HepG2 (cell line): ENCODE measurements around the gene NECAB2. TPM values are rescaled to one million over a fixed set of nuclear protein-coding genes. Genes with fewer than 3 reads are reported as not detected.

Experiments
- ARNTL ChIP-seq: sonication (generic); formaldehyde crosslinking; IDR thresholded peaks from 2 replicates; pipeline ENCODE4 v1.4.0; 2020; ENCODE audit warnings: mild to moderate bottlenecking, missing genetic modification reagents
- FOXA3 ChIP-seq: IDR thresholded peaks from 2 replicates; pipeline ENCODE4 v1.6.1; 2016; ENCODE audit warnings: missing genetic modification reagents, missing compliant biosample characterization
- HES4 ChIP-seq: sonication (generic); formaldehyde crosslinking; IDR thresholded peaks from 2 replicates; pipeline ENCODE4 v1.9.0; 2021; ENCODE audit warnings: mild to moderate bottlenecking, missing genetic modification reagents, borderline replicate concordance
- HMG20B ChIP-seq: conservative IDR thresholded peaks from 2 replicates; pipeline ENCODE4 v1.6.1; 2016; ENCODE audit warnings: missing genetic modification reagents, missing compliant biosample characterization
- HNRNPLL ChIP-seq: fragments of 200-400 bp; formaldehyde crosslinking; IDR thresholded peaks from 2 replicates; pipeline ENCODE4 v1.6.1; 2017; ENCODE audit warnings: mild to moderate bottlenecking, low read depth, low read length; ENCODE audit not compliant: poor library complexity, severe bottlenecking
- KDM2A ChIP-seq: sonication (generic); formaldehyde crosslinking; IDR thresholded peaks from 2 replicates; pipeline ENCODE4 v1.4.0; 2020; ENCODE audit warnings: low read depth, missing genetic modification reagents, borderline replicate concordance
- MZF1 ChIP-seq: sonication (generic); formaldehyde crosslinking; IDR thresholded peaks from 2 replicates; pipeline ENCODE4 v1.8.1; 2023; ENCODE audit warnings: mild to moderate bottlenecking, missing genetic modification reagents, borderline replicate concordance
- RARA ChIP-seq: IDR thresholded peaks from 2 replicates; pipeline ENCODE4 v1.6.1; 2016; ENCODE audit warnings: missing genetic modification reagents, missing compliant biosample characterization
- ZNF124 ChIP-seq: sonication (generic); formaldehyde crosslinking; IDR thresholded peaks from 2 replicates; pipeline ENCODE4 v1.4.0; 2020; ENCODE audit warnings: missing genetic modification reagents
- ZNF709 ChIP-seq: sonication (generic); formaldehyde crosslinking; IDR thresholded peaks from 2 replicates; pipeline ENCODE4 v1.5.0; 2020; ENCODE audit warnings: mild to moderate bottlenecking, missing genetic modification reagents
- polyA plus RNA-seq, 8 experiments: library from polyadenylated mRNA; depleted of rRNA in 3 of 8; stranded (reverse) in 7 of 8; unstranded in 1 of 8; fragments of >200 nt; fragmentation: Illumina TruSeq in 4 of 8; extraction: Trizol in 4 of 8; gene quantifications; 2 replicates each; pipeline versions ENCODE4 v1.2.1 to v1.2.3, GENCODE V29; 2011 to 2016; ENCODE audit warnings: low read depth in 4 of 8, missing spikeins in 1 of 8, mixed read lengths in 1 of 8; ENCODE audit not compliant: insufficient read depth in 1 of 8
- total RNA-seq, 5 experiments: library from RNA; depleted of rRNA; stranded (reverse); fragments of >200 nt; fragmentation: Illumina TruSeq; extraction: Trizol; gene quantifications; 2 replicates each; pipeline ENCODE4 v1.2.3, GENCODE V29; 2016; ENCODE audit warnings: low read depth in 1 of 5
- TF ChIP-seq, protein P1 (sequence below): sonication (generic); formaldehyde crosslinking; IDR thresholded peaks from 2 replicates; pipeline ENCODE4 v1.9.0; 2022; ENCODE audit warnings: missing genetic modification reagents, mild to moderate bottlenecking, borderline replicate concordance
- TF ChIP-seq, protein P2 (sequence below): sonication (generic); formaldehyde crosslinking; IDR thresholded peaks from 2 replicates; pipeline ENCODE4 v1.8.0; 2023; ENCODE audit warnings: mild to moderate bottlenecking, missing genetic modification reagents
- TF ChIP-seq, protein P3 (sequence below), 2 experiments: sonication (generic) in 1 of 2; formaldehyde crosslinking in 1 of 2; IDR thresholded peaks; 2 replicates each; pipeline versions ENCODE4 v1.4.0 to v1.6.1; 2018 to 2020; ENCODE audit warnings: missing genetic modification reagents in 2 of 2, borderline replicate concordance in 1 of 2, low read depth in 1 of 2, mild to moderate bottlenecking in 1 of 2, missing biosample characterization in 1 of 2
- TF ChIP-seq, protein P4 (sequence below): IDR thresholded peaks from 2 replicates; pipeline ENCODE4 v1.6.1; 2012; ENCODE audit warnings: low read depth, low read length, improper control_type of control experiment
- TF ChIP-seq, protein P5 (sequence below): IDR thresholded peaks from 2 replicates; pipeline ENCODE4 v1.6.1; 2016; ENCODE audit warnings: missing compliant biosample characterization, missing genetic modification reagents, borderline replicate concordance
- TF ChIP-seq, protein P6 (sequence below): sonication (generic); formaldehyde crosslinking; IDR thresholded peaks from 2 replicates; pipeline ENCODE4 v1.4.0; 2020; ENCODE audit warnings: missing genetic modification reagents, low read depth, mild to moderate bottlenecking, borderline replicate concordance

The NECAB2 gene
- total and polyA plus RNA-seq, 2 of the 13 experiments (the other 11 are each of a cell fraction or from before 2014, with no cell fraction given), result 0.21 to 0.49 TPM

DNA sequence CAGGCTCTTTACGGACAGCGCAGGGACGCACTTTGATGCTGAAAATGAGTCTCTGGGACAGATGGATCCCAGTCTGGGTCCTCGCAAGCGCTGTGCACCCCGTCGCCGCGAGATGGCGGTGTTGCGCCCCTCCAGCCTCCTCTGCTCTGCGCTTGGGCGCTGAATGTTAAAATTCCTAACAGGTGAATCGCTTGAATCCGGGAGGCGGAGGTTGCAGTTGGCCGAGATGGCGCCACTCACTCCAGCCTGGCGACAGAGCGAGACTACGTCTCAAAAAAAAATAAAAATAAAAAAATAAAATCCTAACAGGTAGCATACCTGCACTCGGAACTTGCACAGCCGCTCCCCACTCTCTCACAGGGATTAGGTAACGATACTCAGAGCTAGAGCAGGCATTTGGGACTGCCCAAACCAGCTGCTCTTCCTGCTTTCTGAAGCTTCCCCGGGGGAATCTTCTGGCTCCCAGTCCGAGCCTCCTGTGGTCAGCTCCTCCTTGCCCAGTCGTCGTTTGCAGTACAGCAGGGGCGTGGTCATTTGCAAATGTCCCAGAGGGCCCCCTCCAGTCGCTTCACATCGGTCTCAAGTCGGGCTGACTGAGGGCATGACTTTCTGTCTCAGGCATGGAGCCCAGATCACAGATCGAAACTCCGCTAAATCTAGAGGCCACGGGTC, 41.2 kb upstream of the NECAB2 start (continued):
- TF ChIP-seq, protein P1, sequence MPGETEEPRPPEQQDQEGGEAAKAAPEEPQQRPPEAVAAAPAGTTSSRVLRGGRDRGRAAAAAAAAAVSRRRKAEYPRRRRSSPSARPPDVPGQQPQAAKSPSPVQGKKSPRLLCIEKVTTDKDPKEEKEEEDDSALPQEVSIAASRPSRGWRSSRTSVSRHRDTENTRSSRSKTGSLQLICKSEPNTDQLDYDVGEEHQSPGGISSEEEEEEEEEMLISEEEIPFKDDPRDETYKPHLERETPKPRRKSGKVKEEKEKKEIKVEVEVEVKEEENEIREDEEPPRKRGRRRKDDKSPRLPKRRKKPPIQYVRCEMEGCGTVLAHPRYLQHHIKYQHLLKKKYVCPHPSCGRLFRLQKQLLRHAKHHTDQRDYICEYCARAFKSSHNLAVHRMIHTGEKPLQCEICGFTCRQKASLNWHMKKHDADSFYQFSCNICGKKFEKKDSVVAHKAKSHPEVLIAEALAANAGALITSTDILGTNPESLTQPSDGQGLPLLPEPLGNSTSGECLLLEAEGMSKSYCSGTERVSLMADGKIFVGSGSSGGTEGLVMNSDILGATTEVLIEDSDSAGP (CRISPR knock-in tag), result peak; percentile 84
- TF ChIP-seq KDM2A (CRISPR knock-in tag), result peak; percentile 94
- peak; percentile 32 for TF ChIP-seq HNRNPLL
- TF ChIP-seq, protein P2, sequence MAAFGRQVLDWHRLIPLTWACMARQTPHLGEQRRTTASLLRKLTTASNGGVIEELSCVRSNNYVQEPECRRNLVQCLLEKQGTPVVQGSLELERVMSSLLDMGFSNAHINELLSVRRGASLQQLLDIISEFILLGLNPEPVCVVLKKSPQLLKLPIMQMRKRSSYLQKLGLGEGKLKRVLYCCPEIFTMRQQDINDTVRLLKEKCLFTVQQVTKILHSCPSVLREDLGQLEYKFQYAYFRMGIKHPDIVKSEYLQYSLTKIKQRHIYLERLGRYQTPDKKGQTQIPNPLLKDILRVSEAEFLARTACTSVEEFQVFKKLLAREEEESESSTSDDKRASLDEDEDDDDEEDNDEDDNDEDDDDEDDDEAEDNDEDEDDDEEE (CRISPR knock-in tag), result peak; percentile 77; the same call in 1 of the 2 replicates
- TF ChIP-seq, protein P3, sequence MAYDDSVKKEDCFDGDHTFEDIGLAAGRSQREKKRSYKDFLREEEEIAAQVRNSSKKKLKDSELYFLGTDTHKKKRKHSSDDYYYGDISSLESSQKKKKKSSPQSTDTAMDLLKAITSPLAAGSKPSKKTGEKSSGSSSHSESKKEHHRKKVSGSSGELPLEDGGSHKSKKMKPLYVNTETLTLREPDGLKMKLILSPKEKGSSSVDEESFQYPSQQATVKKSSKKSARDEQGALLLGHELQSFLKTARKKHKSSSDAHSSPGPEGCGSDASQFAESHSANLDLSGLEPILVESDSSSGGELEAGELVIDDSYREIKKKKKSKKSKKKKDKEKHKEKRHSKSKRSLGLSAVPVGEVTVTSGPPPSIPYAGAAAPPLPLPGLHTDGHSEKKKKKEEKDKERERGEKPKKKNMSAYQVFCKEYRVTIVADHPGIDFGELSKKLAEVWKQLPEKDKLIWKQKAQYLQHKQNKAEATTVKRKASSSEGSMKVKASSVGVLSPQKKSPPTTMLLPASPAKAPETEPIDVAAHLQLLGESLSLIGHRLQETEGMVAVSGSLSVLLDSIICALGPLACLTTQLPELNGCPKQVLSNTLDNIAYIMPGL (CRISPR knock-in tag; IDR thresholded peaks at IDR 0.05; ENCODE audit: borderline replicate concordance in 1 of 2, low read depth in 1 of 2), result peak; percentile 74 to 87; a peak in 2 of 4 replicates
- peak; percentile 37; the same call in 1 of the 2 replicates for TF ChIP-seq ZNF709
- TF ChIP-seq FOXA3, result peak; percentile 41; the same call in 1 of the 2 replicates
- TF ChIP-seq ARNTL (CRISPR knock-in tag), result no peak
- no peak for TF ChIP-seq HMG20B (CRISPR knock-in tag)
- 0 out of 2 replicates have a peak, but pooled peaks have one; percentile 48 for TF ChIP-seq ZNF124 (CRISPR knock-in tag)
- TF ChIP-seq RARA (CRISPR knock-in tag), result 0 out of 2 replicates have a peak, but pooled peaks have one; percentile 34
- 0 out of 2 replicates have a peak, but pooled peaks have one; percentile 70 for TF ChIP-seq HES4 (CRISPR knock-in tag)
- TF ChIP-seq, protein P4, sequence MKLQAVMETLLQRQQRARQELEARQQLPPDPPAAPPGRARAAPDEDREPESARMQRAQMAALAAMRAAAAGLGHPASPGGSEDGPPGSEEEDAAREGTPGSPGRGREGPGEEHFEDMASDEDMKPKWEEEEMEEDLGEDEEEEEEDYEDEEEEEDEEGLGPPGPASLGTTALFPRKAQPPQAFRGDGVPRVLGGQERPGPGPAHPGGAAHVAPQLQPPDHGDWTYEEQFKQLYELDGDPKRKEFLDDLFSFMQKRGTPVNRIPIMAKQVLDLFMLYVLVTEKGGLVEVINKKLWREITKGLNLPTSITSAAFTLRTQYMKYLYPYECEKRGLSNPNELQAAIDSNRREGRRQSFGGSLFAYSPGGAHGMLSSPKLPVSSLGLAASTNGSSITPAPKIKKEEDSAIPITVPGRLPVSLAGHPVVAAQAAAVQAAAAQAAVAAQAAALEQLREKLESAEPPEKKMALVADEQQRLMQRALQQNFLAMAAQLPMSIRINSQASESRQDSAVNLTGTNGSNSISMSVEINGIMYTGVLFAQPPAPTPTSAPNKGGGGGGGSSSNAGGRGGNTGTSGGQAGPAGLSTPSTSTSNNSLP, result peak; percentile 49; the same call in 1 of the 2 replicates
- TF ChIP-seq, protein P5, sequence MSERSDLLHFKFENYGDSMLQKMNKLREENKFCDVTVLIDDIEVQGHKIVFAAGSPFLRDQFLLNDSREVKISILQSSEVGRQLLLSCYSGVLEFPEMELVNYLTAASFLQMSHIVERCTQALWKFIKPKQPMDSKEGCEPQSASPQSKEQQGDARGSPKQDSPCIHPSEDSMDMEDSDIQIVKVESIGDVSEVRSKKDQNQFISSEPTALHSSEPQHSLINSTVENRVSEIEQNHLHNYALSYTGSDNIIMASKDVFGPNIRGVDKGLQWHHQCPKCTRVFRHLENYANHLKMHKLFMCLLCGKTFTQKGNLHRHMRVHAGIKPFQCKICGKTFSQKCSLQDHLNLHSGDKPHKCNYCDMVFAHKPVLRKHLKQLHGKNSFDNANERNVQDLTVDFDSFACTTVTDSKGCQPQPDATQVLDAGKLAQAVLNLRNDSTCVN (CRISPR knock-in tag), result no peak
- TF ChIP-seq MZF1 (CRISPR knock-in tag), result no peak
- TF ChIP-seq, protein P6, sequence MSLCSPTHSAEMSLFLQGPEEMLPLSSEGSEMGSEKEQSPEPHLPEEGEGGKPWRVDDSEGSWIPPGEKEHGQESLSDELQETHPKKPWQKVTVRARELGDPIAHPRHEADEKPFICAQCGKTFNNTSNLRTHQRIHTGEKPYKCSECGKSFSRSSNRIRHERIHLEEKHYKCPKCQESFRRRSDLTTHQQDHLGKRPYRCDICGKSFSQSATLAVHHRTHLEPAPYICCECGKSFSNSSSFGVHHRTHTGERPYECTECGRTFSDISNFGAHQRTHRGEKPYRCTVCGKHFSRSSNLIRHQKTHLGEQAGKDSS (CRISPR knock-in tag), result peak; percentile 40; the same call in 1 of the 2 replicates
